ENCODE data around the gene TNFSF18.

The TNFSF18 gene

DNA sequence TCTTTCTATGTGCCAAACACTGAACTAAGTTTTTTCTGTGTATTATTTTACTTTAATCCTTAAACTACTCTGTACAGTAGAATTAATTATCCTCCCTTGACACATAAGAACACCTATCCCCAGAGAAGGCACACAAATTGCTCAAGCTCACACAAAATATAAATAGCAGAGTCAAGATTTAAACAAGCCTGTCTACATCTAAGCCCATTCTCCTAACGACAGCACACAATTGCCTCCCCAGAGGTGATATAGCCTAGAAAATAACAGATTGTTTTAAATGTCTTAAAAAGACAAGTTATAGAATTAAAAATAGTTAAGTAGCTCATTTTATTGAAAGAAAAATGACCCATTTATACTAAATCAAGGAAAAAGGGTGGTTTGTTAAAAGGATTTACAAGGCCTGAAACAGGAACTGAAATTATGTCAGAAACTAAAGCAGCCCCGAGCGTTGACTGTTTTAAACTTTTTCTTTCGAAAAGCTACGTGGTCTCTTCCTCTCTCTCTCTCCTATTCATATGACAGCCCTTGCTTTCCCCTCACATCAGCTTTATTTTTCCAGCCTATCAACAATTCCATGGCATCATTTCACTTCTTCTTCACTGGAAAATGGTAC, 30.5 kb downstream of the TNFSF18 start:
- ChIA-PET CTCF (no interaction called here), POLR2A (no interaction called here)
- no peak for DNase-seq (ENCODE audit: extremely low spot score)
- no peak for TF ChIP-seq FOXK2 (IDR thresholded peaks at IDR 0.05)
- TF ChIP-seq ZNF384 (IDR thresholded peaks at IDR 0.05), result no peak
- TF ChIP-seq BHLHE40 (IDR thresholded peaks at IDR 0.05; ENCODE audit: borderline replicate concordance), result no peak
- no peak for TF ChIP-seq L3MBTL2 (conservative IDR thresholded peaks at IDR 0.05)
- TF ChIP-seq CTBP1 (IDR thresholded peaks at IDR 0.05; ENCODE audit: borderline replicate concordance), result no peak

GRCh38 chr1:173017792-173018191, 32.9 kb downstream of the TNFSF18 start:
- no peak for TF ChIP-seq SP1 (IDR thresholded peaks at IDR 0.05)
- no peak for TF ChIP-seq ARNT (IDR thresholded peaks at IDR 0.05)
- TF ChIP-seq ELF4 (IDR thresholded peaks at IDR 0.05), result no peak
- TF ChIP-seq ZNF384 (IDR thresholded peaks at IDR 0.05), result no peak
- TF ChIP-seq TARDBP (IDR thresholded peaks at IDR 0.05), result no peak
- no peak for TF ChIP-seq CTBP1 (IDR thresholded peaks at IDR 0.05; ENCODE audit: borderline replicate concordance)
- TF ChIP-seq L3MBTL2 (conservative IDR thresholded peaks at IDR 0.05), result no peak
- TF ChIP-seq FOXK2 (IDR thresholded peaks at IDR 0.05), result no peak
- TF ChIP-seq SUZ12 (IDR thresholded peaks at IDR 0.05), result no peak
- no peak for TF ChIP-seq FOXA1 (IDR thresholded peaks at IDR 0.05)
- TF ChIP-seq PKNOX1 (IDR thresholded peaks at IDR 0.05), result no peak
- TF ChIP-seq LEF1 (IDR thresholded peaks at IDR 0.05; ENCODE audit: borderline replicate concordance), result no peak
- ChIA-PET POLR2A (no interaction called here), CTCF (no interaction called here)
- no peak for DNase-seq (ENCODE audit: extremely low spot score)

DNA sequence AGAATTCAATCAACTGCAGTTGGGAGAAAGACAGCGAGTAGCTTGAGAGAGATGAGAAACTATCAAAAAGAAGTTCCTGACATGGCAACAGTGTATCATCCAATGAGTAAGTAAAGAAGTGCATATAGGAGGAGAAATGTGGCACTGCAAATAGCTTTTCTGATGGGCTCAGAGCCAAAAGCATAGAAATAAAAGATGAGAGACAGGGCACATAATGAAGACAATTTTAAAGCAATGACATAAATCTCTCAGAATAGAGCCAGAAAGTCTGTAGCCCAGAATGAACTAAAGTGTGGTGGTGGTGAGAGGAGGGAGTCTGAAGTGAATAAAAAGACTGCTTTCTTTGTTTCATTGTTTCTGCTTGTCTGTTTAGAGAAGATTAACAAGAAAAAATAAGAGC, 34.3 kb downstream of the TNFSF18 start:
- CTCF ChIA-PET, result no interaction called here
- no peak for DNase-seq (ENCODE audit: extremely low spot score)
- TF ChIP-seq FOXK2 (IDR thresholded peaks at IDR 0.05) (no peak), SP1 (IDR thresholded peaks at IDR 0.05) (no peak), BHLHE40 (IDR thresholded peaks at IDR 0.05; ENCODE audit: borderline replicate concordance) (no peak), NFRKB (IDR thresholded peaks at IDR 0.05) (no peak), PKNOX1 (IDR thresholded peaks at IDR 0.05) (no peak), LEF1 (IDR thresholded peaks at IDR 0.05; ENCODE audit: borderline replicate concordance) (no peak), TARDBP (IDR thresholded peaks at IDR 0.05) (no peak), HDGF (IDR thresholded peaks at IDR 0.05; ENCODE audit: borderline replicate concordance) (no peak), ARNT (IDR thresholded peaks at IDR 0.05) (no peak), FOXM1 (IDR thresholded peaks at IDR 0.05; ENCODE audit: borderline replicate concordance) (no peak), FOXA1 (IDR thresholded peaks at IDR 0.05) (no peak), SUZ12 (IDR thresholded peaks at IDR 0.05) (no peak), CTBP1 (IDR thresholded peaks at IDR 0.05; ENCODE audit: borderline replicate concordance) (no peak), L3MBTL2 (conservative IDR thresholded peaks at IDR 0.05) (no peak)
- POLR2A ChIA-PET, result no interaction called here

- ChIA-PET CTCF (no interaction called here), POLR2A (no interaction called here)
- TF ChIP-seq ZNF384 (IDR thresholded peaks at IDR 0.05) (no peak), BHLHE40 (IDR thresholded peaks at IDR 0.05; ENCODE audit: borderline replicate concordance) (no peak), PKNOX1 (IDR thresholded peaks at IDR 0.05) (no peak), ARNT (IDR thresholded peaks at IDR 0.05) (no peak), SP1 (IDR thresholded peaks at IDR 0.05) (no peak), FOXA1 (IDR thresholded peaks at IDR 0.05) (no peak), HDGF (IDR thresholded peaks at IDR 0.05; ENCODE audit: borderline replicate concordance) (no peak), SUZ12 (IDR thresholded peaks at IDR 0.05) (no peak), CTBP1 (IDR thresholded peaks at IDR 0.05; ENCODE audit: borderline replicate concordance) (no peak), FOXK2 (IDR thresholded peaks at IDR 0.05) (no peak), L3MBTL2 (conservative IDR thresholded peaks at IDR 0.05) (no peak), ELF4 (IDR thresholded peaks at IDR 0.05) (no peak), NFRKB (IDR thresholded peaks at IDR 0.05) (no peak), TARDBP (IDR thresholded peaks at IDR 0.05) (no peak), LEF1 (IDR thresholded peaks at IDR 0.05; ENCODE audit: borderline replicate concordance) (no peak), FOXM1 (IDR thresholded peaks at IDR 0.05; ENCODE audit: borderline replicate concordance) (no peak)
- DNase-seq (ENCODE audit: extremely low spot score), result no peak
Measured at GRCh38 chr1:173015629-173016028, 35.1 kb downstream of the TNFSF18 start.

GRCh38 chr1:173014160-173014559, 36.6 kb downstream of the TNFSF18 start:
- DNase-seq (ENCODE audit: extremely low spot score), result no peak
- ChIA-PET CTCF (no interaction called here), POLR2A (no interaction called here)
- TF ChIP-seq SUZ12 (IDR thresholded peaks at IDR 0.05) (no peak), FOXA1 (IDR thresholded peaks at IDR 0.05) (no peak), FOXM1 (IDR thresholded peaks at IDR 0.05; ENCODE audit: borderline replicate concordance) (no peak), BHLHE40 (IDR thresholded peaks at IDR 0.05; ENCODE audit: borderline replicate concordance) (no peak), HDGF (IDR thresholded peaks at IDR 0.05; ENCODE audit: borderline replicate concordance) (no peak), L3MBTL2 (conservative IDR thresholded peaks at IDR 0.05) (no peak), ARNT (IDR thresholded peaks at IDR 0.05) (no peak), CTBP1 (IDR thresholded peaks at IDR 0.05; ENCODE audit: borderline replicate concordance) (no peak), NFRKB (IDR thresholded peaks at IDR 0.05) (no peak)

DNA sequence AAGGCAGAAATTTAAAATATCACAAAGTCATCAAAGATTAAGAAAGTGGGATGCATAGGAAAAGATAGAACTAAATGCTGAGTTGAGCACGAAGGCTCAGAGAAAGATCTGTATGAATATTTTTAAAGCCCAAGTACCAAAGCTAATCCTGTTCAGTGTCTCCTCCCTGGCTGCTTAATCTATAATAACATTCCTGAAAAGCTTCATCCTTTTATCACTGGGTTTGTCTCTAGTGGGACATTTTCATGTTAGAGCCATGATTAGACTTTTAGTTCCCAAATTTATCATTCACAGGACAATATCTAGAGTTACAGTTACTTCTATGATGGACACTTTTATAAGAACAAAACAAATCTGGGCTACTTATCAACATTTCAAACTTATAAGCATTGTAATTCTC, 38.6 kb downstream of the TNFSF18 start:
- POLR2A ChIA-PET, result no interaction called here
- CTCF ChIA-PET, result no interaction called here
- no peak for DNase-seq (ENCODE audit: extremely low spot score)
- TF ChIP-seq FOXK2 (IDR thresholded peaks at IDR 0.05) (no peak), FOXA1 (IDR thresholded peaks at IDR 0.05) (no peak), LEF1 (IDR thresholded peaks at IDR 0.05; ENCODE audit: borderline replicate concordance) (no peak), NFRKB (IDR thresholded peaks at IDR 0.05) (no peak), ARNT (IDR thresholded peaks at IDR 0.05) (no peak), PKNOX1 (IDR thresholded peaks at IDR 0.05) (no peak), L3MBTL2 (conservative IDR thresholded peaks at IDR 0.05) (no peak), CTBP1 (IDR thresholded peaks at IDR 0.05; ENCODE audit: borderline replicate concordance) (no peak), HDGF (IDR thresholded peaks at IDR 0.05; ENCODE audit: borderline replicate concordance) (no peak), SP1 (IDR thresholded peaks at IDR 0.05) (no peak), TARDBP (IDR thresholded peaks at IDR 0.05) (no peak), SUZ12 (IDR thresholded peaks at IDR 0.05) (no peak), BHLHE40 (IDR thresholded peaks at IDR 0.05; ENCODE audit: borderline replicate concordance) (no peak), ZNF384 (IDR thresholded peaks at IDR 0.05) (no peak), FOXM1 (IDR thresholded peaks at IDR 0.05; ENCODE audit: borderline replicate concordance) (no peak), ELF4 (IDR thresholded peaks at IDR 0.05) (no peak)
